ENCODE measurements around the gene CLEC3A. TPM values are rescaled to one million over a fixed set of nuclear protein-coding genes. Genes with fewer than 3 reads are reported as not detected.

CLEC3A gene
- total RNA-seq, 1 donor from 2014 or later = not detected

DNA sequence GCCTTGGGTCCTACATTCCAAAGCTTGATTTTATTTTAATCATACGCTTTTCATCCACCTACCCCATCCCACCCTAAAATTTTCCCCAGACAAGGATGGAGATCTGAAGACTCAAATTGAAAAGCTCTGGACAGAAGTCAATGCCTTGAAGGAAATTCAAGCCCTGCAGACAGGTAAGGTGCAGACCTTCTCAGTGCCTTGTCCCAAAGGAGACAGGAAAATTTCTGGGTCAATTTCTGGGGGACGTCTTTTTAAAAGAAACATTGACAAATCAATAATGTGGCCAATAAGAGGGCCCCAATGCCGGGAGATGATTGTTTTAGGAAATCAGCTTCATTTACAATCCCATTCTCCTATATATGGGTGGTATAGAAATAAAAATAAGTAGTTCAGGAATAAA lies 5.7 kb downstream of the CLEC3A start:
- Histone ChIP-seq H3K9ac (no peak overlapping the region), H3K4me3 (no peak overlapping the region), H3K79me2 (ENCODE audit: low read depth) (no peaks in the 10 kb centered on the region), H3K36me3 (no peaks in the 10 kb centered on the region), H3F3A (ENCODE audit: low read depth) (no peaks in the 10 kb centered on the region), H3K4me1 (no peaks in the 10 kb centered on the region), H3K27ac (no peak overlapping the region), H3K27me3 (no peaks in the 10 kb centered on the region), H3K9me3 (ENCODE audit: low read depth) (no peaks in the 10 kb centered on the region), H4K20me1 (ENCODE audit: low read depth) (no peaks in the 10 kb centered on the region), H3K4me2 (no peak overlapping the region), H2AFZ (replicated peaks) (no peak overlapping the region)
- no peak overlapping the region for H3K4me3 Mint-ChIP-seq
- TF ChIP-seq EZH2 (IDR thresholded peaks at IDR 0.05) (no peak), EZH2phosphoT487 (IDR thresholded peaks at IDR 0.05) (no peak)
- TF ChIP-seq, protein P1, sequence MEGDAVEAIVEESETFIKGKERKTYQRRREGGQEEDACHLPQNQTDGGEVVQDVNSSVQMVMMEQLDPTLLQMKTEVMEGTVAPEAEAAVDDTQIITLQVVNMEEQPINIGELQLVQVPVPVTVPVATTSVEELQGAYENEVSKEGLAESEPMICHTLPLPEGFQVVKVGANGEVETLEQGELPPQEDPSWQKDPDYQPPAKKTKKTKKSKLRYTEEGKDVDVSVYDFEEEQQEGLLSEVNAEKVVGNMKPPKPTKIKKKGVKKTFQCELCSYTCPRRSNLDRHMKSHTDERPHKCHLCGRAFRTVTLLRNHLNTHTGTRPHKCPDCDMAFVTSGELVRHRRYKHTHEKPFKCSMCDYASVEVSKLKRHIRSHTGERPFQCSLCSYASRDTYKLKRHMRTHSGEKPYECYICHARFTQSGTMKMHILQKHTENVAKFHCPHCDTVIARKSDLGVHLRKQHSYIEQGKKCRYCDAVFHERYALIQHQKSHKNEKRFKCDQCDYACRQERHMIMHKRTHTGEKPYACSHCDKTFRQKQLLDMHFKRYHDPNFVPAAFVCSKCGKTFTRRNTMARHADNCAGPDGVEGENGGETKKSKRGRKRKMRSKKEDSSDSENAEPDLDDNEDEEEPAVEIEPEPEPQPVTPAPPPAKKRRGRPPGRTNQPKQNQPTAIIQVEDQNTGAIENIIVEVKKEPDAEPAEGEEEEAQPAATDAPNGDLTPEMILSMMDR (IDR thresholded peaks at IDR 0.05) = no peak
- peaks cover 3% of the 10 kb centered on the region for H3K4me1 Mint-ChIP-seq
- H3K27ac Mint-ChIP-seq = no peak overlapping the region
- H3K27me3 Mint-ChIP-seq (ENCODE audit: insufficient read depth, low read depth) = peaks cover 3% of the 10 kb centered on the region
- no peaks in the 10 kb centered on the region for H3K36me3 Mint-ChIP-seq
- DNase-seq (ENCODE audit: low spot score) = no peak
- H3K9me3 Mint-ChIP-seq = no peaks in the 10 kb centered on the region

DNA sequence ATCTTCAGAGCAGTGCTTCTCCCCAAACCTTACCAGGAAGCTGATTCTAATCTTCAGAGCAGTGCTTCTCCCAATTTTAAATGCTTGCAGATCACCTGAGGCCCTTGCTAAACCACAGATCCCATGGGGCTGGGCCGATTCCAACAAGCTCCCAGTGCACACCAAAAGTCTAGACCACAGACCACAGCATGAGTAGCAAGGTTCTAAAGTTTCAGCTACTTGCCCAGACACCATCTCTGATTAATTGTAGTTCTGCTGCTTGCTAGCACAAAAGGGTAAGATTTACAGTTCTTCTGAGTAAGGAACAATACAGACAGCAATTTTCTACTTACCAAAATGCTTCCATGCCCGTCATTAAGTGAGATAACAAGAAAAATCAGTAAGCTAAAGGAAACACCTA lies 12.2 kb downstream of the CLEC3A start:
- Histone ChIP-seq H3K36me3 (no peaks in the 10 kb centered on the region), H4K20me1 (ENCODE audit: low read depth) (no peaks in the 10 kb centered on the region), H3K4me1 (no peaks in the 10 kb centered on the region), H3K79me2 (ENCODE audit: low read depth) (no peaks in the 10 kb centered on the region), H2AFZ (replicated peaks) (no peak overlapping the region), H3K9me3 (ENCODE audit: low read depth) (no peaks in the 10 kb centered on the region), H3K4me3 (no peak overlapping the region), H3K9ac (no peak overlapping the region), H3K27ac (no peak overlapping the region), H3K27me3 (peaks cover 33% of the 10 kb centered on the region), H3F3A (ENCODE audit: low read depth) (no peaks in the 10 kb centered on the region), H3K4me2 (no peak overlapping the region)
- no peak for DNase-seq (ENCODE audit: low spot score)
- no peaks in the 10 kb centered on the region for H3K36me3 Mint-ChIP-seq
- H3K27ac Mint-ChIP-seq = no peak overlapping the region
- no peak overlapping the region for H3K4me3 Mint-ChIP-seq
- H3K27me3 Mint-ChIP-seq (ENCODE audit: insufficient read depth, low read depth) = peaks cover 2% of the 10 kb centered on the region
- no peaks in the 10 kb centered on the region for H3K9me3 Mint-ChIP-seq
- H3K4me1 Mint-ChIP-seq = no peaks in the 10 kb centered on the region
- TF ChIP-seq EZH2phosphoT487 (IDR thresholded peaks at IDR 0.05) (no peak), EZH2 (IDR thresholded peaks at IDR 0.05) (no peak)
- TF ChIP-seq, protein P1 (IDR thresholded peaks at IDR 0.05) = no peak

DNA sequence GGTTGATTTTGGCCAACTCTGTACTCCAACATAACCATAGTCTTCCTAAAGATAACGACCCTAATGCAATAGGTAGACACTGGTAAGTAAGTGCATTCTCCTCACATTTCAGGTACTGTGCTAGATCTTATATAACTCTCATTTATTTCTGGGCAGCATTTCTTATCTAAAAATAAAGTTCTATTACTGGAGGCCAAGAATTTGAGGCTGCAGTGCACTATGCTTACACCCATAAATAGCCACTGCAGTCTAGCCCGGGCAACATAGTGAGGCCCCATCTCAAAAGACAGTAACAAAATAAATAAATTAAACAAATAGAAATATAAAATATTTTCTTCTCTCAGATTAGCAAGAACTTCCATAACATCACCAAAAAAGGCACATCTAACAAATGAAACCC lies 12.7 kb downstream of the CLEC3A start:
- peaks cover 2% of the 10 kb centered on the region for H3K27me3 Mint-ChIP-seq (ENCODE audit: insufficient read depth, low read depth)
- TF ChIP-seq EZH2 (IDR thresholded peaks at IDR 0.05) (no peak), EZH2phosphoT487 (IDR thresholded peaks at IDR 0.05) (no peak)
- TF ChIP-seq, protein P1 (IDR thresholded peaks at IDR 0.05) = no peak

More for the DNA sequence above, 12.7 kb downstream of the CLEC3A start:
- DNase-seq (ENCODE audit: low spot score) = no peak
- H3K4me1 Mint-ChIP-seq = no peaks in the 10 kb centered on the region
- Histone ChIP-seq H3K4me1 (no peaks in the 10 kb centered on the region), H3K79me2 (ENCODE audit: low read depth) (no peaks in the 10 kb centered on the region), H3K9ac (no peak overlapping the region), H2AFZ (replicated peaks) (no peak overlapping the region), H3K36me3 (no peaks in the 10 kb centered on the region), H4K20me1 (ENCODE audit: low read depth) (no peaks in the 10 kb centered on the region), H3K4me2 (no peak overlapping the region), H3F3A (ENCODE audit: low read depth) (no peaks in the 10 kb centered on the region), H3K27me3 (peaks cover 38% of the 10 kb centered on the region), H3K27ac (no peak overlapping the region), H3K4me3 (no peak overlapping the region), H3K9me3 (ENCODE audit: low read depth) (no peaks in the 10 kb centered on the region)
- H3K27ac Mint-ChIP-seq = no peak overlapping the region
- H3K4me3 Mint-ChIP-seq = no peak overlapping the region
- H3K36me3 Mint-ChIP-seq = no peaks in the 10 kb centered on the region
- no peaks in the 10 kb centered on the region for H3K9me3 Mint-ChIP-seq

Data from neural progenitor cell (in vitro differentiated cells).